HG03196 (cell line): Measurements from ENCODE around the gene ACTL8.

Source experiments
- ATAC-seq: cut with Tn5 transposase; IDR thresholded peaks from one replicate; pipeline ENCODE4 v1.9.1; 2021; ENCODE audit not compliant: unreplicated experiment

ACTL8 gene

DNA sequence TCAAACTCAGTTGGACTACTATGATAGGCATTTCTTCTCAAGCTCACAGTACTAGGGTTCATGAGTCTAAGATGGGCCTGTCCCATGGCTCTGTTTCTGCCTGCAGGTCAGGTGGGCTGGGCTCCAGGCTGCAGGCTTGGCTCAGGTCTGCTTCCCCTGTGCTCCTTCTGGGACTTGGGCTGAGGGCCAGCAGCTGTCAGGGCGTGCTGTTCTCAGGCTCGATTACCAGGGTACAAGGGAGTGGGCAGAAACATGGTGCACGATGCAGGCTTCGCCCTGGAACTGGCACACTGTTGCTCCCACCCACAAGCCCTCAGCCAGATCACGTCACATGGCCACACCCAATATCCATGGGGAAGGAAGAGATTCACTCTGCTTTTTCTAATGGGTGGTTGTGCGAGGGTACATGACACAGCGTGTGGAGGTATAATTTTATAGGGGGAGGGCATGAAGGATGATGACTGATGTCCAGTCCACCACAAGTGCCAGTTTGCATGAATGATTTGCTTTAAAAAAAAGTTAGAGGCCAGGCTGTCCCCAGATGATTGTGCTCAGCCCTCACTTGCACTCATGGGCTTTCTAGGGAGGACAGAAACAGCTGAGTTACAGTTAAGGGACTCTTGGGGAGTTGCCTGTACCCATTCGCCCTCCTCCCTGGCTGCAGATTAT is 118.0 kb downstream of the ACTL8 start:
- ATAC-seq, result no peak

GRCh38 chr1:17874231-17874630 is 119.1 kb downstream of the ACTL8 start:
- no peak for ATAC-seq

GRCh38 chr1:17874710-17875109 is 119.6 kb downstream of the ACTL8 start:
- ATAC-seq, result no peak

GRCh38 chr1:17875171-17875881 is 120.2 kb downstream of the ACTL8 start:
- no peak for ATAC-seq

GRCh38 chr1:17875882-17876280 is 120.7 kb downstream of the ACTL8 start:
- no peak for ATAC-seq
